ENCODE results near the gene GRIPAP1.

GRIPAP1 gene

DNA sequence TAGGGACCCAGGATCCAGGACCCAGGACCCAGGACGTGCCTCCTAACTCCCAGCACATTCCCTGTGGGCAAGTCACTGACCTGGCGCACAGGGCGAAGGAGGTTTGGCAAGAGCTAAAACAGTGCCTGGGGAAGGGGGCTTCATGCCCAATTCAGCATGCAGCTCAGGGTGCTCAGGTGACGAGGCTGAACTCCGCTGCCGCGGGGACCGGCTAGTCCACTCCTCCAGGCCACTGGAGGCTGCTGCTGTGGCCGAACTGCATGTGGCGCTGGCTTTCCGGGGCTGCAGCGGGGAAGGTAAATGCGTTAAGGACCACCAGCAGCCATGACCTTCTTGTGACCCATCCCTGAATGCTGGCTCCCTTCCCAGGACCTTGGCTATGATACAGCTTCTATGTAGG, 78.3 kb downstream of the GRIPAP1 start:
- DNase-seq (ENCODE audit: low read depth): no peak

Data from stimulated activated CD8-positive, alpha-beta memory T cell treated with anti-CD3 and anti-CD28 coated beads, Interleukin-12 subunit alpha, Interleukin-12 subunit beta, amount 100 ng/mL, for 1 hour (primary cell).